ENCODE data around the gene FAM221A.
"Not testable (repeated sequence)": the region's sequence is repeated elsewhere in the genome, so short reads cannot be mapped to it uniquely, and the experiment has no call there.

Gene FAM221A, protein sequence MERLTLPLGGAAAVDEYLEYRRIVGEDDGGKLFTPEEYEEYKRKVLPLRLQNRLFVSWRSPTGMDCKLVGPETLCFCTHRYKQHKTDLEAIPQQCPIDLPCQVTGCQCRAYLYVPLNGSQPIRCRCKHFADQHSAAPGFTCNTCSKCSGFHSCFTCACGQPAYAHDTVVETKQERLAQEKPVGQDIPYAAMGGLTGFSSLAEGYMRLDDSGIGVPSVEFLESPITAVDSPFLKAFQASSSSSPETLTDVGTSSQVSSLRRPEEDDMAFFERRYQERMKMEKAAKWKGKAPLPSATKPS

GRCh38 chr7:23679898-23680413, at the start of gene FAM221A:
Gene FAM221A (plus strand): TSS chr7:23680199. CDS start chr7:23680219, 20 bp downstream.
- in situ Hi-C loops (cut with MboI; ENCODE audit: low sequenced_read_pairs) = no loop called here

- in situ Hi-C loops (cut with MboI; ENCODE audit: low sequenced_read_pairs) = no loop called here
These were observed 46.6 kb upstream of the FAM221A start for GRCh38 chr7:23633417-23633816.

GRCh38 chr7:23645822-23646221, 34.2 kb upstream of the FAM221A start:
- in situ Hi-C loops (cut with MboI; ENCODE audit: low sequenced_read_pairs) = no loop called here

DNA sequence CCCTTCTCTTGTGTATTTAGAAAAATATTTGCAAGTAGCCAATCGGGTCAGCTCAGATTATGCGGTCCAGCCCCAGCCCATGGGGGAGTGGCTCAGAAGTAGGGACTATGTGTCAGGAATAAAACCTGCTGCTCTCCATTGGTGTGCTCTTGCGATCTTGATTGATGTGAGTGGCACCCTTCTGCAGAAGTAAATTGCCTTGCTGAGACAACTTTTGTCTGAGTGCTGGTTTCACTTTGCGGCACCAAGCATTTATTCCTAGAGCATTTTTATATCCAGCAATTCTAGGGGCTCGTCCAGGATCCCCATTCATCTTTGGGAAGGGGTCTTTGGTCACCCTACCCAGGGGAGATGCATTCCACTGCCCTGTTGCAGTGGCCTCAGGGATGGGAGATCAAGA, 26.1 kb upstream of the FAM221A start:
- in situ Hi-C loops (cut with MboI; ENCODE audit: low sequenced_read_pairs) = no loop called here

DNA sequence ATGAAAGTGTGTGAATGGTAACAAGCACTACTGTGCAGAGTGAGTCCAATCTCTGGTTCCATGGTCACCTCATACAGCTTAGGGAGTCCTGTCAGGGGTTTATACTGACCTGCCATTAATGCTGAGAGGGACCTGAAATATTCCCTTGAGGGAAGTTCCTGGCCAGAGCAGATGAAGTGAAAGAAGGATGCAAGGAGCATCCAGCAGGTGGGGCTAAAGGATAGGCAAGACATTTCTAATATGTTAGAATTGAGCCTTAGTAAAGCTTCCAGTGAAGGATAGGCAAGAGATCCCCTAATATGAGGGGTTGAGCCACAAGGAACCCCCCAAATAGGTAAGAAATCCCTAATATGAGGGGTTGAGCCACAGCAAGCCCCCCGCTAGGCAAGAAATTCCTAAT, 25.5 kb upstream of the FAM221A start:
- in situ Hi-C loops (cut with MboI; ENCODE audit: low sequenced_read_pairs) = no loop called here

DNA sequence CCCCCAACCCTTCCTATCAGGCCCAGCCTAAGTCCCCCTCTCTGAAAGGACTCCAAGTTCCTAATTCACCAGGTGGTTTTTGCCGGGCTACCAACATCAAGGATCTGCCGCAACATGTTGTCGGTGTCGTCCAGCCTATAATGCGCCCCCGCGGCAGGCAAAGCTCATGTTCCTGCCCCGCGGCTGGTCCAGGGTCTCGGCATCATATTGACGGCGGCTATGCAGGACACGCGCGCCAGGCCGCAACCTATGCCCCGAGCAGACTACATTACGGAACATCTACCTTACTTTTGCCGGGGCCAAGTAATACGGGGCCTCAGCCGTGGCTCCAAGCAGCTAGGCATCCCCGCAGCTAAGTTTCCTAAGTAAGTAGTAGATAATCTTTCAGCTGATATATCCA, 24.6 kb upstream of the FAM221A start:
- in situ Hi-C loops (cut with MboI; ENCODE audit: low sequenced_read_pairs) = no loop called here

DNA sequence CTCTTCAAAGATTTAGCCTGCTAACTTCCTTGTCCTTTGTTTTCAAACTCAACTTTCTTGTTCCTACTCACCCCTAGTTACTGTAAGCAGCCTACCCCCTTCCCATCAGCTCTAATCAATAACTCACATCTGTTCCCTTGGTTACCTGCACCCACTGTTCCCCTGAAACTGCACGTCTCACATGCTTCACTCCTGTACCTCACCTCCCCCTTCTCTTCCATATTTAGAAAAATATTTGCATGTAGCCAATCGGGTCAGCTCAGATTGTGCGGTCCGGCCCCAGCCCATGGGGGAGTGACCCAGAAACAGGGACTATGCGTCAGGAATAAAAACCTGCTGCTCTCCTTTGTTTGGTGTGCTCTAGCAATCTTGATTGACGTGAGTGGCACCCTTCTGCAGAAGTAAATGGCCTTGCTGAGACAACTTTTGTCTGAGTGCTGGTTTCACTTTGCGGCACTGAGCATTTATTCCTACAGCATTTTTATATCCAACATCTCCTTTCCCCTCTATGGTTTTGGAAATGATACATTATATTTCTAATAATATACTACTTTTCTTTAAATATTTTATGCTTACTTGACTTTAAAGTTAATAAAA, 21.1 kb upstream of the FAM221A start:
- in situ Hi-C loops (cut with MboI; ENCODE audit: low sequenced_read_pairs) = no loop called here

DNA sequence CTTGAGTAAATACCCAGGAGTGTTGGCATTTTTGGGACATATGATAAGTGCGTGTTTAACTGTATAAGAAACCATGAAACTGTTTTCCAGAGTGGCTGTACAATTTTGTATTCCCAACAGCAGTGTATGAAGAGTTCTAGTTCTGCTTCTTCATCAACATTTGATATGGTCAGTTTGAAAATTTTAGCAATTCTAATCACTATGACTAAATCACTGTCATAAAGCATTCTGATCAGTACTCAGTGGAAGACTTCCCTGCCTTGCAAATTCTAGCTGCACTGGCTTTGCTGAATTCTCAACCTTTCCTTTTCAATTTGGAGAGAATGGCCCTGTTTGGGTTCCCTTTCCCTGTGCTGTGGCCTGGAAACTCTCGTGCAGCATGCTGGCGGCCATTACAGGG, 18.6 kb upstream of the FAM221A start:
- in situ Hi-C loops (cut with MboI; ENCODE audit: low sequenced_read_pairs) = no loop called here

GRCh38 chr7:23662124-23662983, 17.6 kb upstream of the FAM221A start:
- in situ Hi-C loops (cut with MboI; ENCODE audit: low sequenced_read_pairs) = no loop called here

DNA sequence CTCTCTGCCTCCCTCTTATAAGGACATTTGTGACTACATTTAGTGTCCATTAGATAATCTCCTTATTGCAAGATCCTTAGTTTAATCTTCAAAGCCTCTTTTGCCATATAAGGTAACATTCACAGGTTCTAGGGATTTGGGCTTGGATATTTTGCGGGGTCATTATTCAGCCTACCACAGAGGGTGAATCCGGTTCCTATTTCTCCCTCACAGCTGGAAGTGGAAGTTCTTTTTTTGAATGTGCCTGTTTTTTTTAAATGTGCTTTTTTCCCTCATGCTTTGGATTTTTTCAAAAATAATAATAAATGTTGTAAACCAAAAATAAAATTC, 17.1 kb upstream of the FAM221A start:
- in situ Hi-C loops (cut with MboI; ENCODE audit: low sequenced_read_pairs) = no loop called here

- in situ Hi-C loops (cut with MboI; ENCODE audit: low sequenced_read_pairs) = no loop called here
These were observed 15.9 kb upstream of the FAM221A start for GRCh38 chr7:23664122-23664521.

- in situ Hi-C loops (cut with MboI; ENCODE audit: low sequenced_read_pairs) = no loop called here
These were observed 8.0 kb upstream of the FAM221A start for GRCh38 chr7:23672033-23672432.

- in situ Hi-C loops (cut with MboI; ENCODE audit: low sequenced_read_pairs) = no loop called here
These were observed 711 bp downstream of the FAM221A start for GRCh38 chr7:23680414-23681405.

- in situ Hi-C loops (cut with MboI; ENCODE audit: low sequenced_read_pairs) = not testable (repeated sequence)
These were observed 4.0 kb downstream of the FAM221A start for GRCh38 chr7:23684041-23684440.

DNA sequence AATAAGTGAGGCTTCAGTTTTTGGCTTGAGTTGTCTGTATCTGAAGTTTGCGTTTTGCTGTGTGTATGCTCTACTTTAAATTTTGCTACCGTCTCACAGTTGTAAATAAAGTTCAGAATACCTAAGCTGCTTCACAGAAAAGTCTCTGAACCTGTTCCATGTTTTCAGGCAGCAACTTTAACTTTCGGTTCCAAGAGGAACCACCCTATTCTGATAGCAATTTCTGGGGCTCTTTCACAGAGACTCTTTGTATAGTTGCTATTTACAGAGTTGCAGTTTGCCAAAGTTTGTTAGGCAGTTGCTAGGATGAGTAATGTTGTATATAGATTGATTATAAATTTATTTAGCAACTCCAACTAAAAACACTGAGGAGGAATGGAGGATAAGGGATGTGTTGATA, 5.7 kb downstream of the FAM221A start:
- in situ Hi-C loops (cut with MboI; ENCODE audit: low sequenced_read_pairs) = no loop called here

GRCh38 chr7:23687011-23687410, 7.0 kb downstream of the FAM221A start:
- in situ Hi-C loops (cut with MboI; ENCODE audit: low sequenced_read_pairs) = no loop called here

- in situ Hi-C loops (cut with MboI; ENCODE audit: low sequenced_read_pairs) = no loop called here
These were observed 9.2 kb downstream of the FAM221A start for GRCh38 chr7:23689165-23689564.

DNA sequence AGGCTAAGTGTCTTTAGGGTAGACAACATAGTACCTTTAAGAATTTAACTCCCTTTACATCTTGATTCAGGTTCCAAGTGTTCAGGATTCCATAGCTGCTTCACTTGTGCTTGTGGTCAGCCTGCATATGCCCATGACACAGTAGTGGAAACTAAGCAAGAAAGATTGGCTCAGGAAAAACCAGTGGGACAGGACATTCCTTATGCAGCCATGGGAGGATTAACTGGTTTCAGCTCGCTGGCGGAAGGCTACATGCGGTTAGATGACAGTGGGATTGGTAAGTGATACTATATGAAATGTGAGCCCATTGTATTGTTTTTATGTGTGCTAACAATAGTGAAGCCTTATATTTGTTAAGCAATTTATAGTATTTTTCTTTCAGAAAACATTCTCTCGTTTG, 11.3 kb downstream of the FAM221A start:
- in situ Hi-C loops (cut with MboI; ENCODE audit: low sequenced_read_pairs) = loop anchor here (10.0 kb wide), 1 partner anchor 117 kb away; no protein-coding TSS in a partner anchor

DNA sequence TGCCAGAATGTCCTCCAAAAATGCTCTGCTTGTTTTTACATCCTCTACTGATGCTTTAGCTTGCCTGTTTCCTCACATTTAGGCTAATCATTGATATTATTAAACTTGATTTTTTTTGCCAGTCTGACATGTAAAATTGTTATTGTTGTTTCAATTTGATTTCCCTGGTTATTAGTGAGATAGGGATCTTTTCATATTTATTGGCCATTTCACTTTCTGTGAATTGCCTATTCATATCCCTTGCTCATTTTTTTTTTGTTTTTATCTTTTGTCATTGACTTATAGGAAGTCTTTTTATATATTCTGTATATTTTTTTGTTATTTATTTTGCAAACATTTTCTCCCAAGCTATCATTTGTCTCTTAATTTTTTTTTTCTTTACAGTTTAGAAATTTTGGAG, 13.2 kb downstream of the FAM221A start:
- in situ Hi-C loops (cut with MboI; ENCODE audit: low sequenced_read_pairs) = loop anchor here (10.0 kb wide), 1 partner anchor 118 kb away; no protein-coding TSS in a partner anchor

- in situ Hi-C loops (cut with MboI; ENCODE audit: low sequenced_read_pairs) = loop anchor here (10.0 kb wide), 1 partner anchor 122 kb away; no protein-coding TSS in a partner anchor
These were observed 17.0 kb downstream of the FAM221A start for GRCh38 chr7:23696916-23697441.
